GM21515 (cell line): ENCODE data around the gene ATP6V0D1.

Source experiments
- ATAC-seq: cut with Tn5 transposase; IDR thresholded peaks from one replicate; pipeline ENCODE4 v1.9.1; 2021; ENCODE audit not compliant: unreplicated experiment

The ATP6V0D1 gene

DNA sequence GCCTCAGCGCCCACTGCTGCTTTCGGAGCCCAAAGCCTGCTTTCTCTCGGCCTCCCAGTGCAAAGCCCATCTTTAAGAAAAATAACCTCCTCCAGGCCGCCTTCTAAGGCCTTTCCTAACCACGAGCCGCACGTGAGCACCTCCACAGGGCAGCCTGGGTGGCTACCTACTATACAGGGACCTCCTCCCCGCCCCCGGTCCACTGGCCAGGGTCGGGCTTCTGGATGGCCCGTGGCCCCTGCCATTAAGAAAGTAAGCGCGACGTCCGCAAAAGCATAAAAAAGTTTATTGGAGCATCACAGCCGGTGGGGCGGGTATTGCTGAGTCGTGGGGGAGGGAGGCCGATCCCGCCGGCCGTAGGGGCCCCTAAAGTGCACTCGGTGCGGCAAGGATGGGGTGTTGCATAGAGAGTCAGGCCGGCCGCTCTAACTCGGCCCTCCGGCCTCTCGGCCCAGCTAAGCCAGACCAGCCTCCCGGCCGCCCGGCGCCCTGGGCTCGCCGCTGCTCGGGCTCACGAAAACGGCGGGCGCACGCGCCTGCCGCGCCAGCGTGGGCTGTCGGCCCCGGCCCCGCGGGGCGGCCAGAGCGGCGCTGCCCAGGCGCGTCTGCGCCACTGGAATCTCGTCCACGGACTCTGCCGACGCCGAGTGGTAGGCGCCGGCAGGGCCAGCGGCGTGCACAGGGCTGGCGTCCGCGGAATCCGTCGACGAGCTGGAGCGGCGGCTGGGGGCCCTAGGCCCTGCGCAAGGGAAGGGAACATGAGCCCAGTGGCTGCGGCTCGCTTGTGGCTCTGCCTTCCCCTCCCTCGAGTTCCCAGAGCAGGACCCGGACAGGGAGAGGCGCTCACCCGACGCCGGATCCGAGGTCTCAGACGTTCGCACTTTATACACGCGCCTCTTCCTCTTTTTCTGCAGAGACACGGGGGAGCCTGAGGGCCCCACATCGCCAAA is 86.5 kb downstream of the ATP6V0D1 start:
- ATAC-seq = no peak

DNA sequence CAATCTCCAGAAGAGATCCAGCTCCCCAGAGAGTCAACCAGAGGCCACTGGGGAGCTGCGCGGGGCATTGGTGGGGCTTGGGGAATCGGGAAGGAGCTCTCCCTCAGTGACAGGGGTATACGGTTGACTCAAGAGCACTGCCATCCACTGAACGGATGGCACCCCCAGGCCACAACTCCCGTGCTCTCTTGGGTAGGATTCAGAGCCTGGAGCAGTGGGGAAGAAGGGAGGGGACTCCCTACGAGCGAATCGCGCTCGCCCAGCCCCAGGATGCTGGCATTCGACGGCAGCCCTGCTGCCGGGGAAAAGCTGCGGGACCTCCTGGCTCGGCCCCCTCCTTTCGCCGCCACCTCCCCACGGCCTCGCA is 87.2 kb downstream of the ATP6V0D1 start:
- ATAC-seq = no peak

DNA sequence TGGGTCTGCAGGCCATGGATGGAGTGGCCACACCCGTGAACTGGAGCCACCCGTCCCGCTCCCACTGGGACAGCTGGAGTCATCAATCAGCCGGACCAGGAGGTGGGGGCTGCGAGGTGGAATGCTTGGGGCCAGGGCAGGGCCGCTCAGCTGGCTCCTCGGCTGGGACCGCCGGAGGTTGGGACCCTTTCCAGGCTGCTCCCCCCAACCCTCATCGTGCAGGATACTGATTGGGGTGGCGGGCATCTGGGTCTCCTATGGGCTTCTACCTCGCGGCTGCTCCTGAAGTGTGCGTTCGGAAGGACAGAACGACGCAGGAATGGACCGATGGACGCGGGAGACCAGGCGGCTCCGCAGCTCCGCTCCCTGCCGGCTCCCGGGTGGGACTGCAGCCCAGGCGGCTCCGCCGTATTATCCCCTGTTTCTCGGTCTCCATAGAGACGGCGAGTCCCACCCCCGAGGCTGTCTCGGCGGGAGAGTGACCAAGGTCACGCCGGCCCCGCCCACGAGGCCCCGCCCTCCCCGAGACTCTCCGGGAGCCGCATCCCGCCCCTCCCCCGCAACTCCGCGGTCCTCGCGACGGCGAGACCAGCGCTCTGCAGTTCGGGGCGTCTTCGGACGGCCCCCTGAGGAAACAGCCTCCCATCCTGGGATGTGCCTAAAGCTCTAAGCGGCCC is 87.7 kb downstream of the ATP6V0D1 start, which contains the start of gene TPPP3:
Gene TPPP3 (minus strand): TSS at position 388 of the 677 bp plus-strand sequence. CDS start 2,387 bp downstream, outside the sequence.
- ATAC-seq = no peak

DNA sequence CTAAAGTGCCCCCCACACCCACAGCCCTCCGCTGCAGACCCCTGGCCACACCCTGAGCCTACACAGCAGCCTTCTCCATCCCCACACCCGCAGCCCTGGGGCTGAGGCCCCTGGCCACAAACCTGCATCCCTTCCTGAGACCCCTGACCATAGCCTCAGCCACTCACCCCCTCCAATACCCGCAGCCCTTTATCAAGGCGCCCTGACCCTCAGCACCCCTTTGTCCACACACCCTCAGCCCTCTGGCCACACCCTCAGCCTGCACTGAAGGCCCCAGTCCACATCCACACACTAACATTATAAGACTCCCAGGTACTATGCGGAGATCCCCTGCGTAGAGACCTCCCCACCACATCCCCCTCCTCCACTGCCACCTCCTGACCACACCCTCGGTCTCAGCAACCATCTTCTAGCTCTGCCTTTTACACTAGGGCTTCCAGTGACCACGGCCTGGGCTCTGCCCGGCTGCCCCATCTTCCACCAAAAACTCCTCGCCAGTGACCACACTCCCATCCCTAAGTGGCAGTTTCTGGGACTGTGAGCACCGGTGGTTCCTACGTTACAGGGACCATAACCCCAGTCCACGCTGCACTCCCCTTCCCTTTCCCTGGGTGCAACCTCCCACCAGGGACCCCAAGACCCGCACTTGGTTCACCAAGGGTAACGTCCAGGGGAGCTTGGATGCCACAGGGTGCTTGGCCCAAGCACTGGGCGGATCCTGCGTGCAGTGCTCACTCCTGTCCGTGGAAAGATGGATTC is 88.5 kb downstream of the ATP6V0D1 start:
- no peak for ATAC-seq

DNA sequence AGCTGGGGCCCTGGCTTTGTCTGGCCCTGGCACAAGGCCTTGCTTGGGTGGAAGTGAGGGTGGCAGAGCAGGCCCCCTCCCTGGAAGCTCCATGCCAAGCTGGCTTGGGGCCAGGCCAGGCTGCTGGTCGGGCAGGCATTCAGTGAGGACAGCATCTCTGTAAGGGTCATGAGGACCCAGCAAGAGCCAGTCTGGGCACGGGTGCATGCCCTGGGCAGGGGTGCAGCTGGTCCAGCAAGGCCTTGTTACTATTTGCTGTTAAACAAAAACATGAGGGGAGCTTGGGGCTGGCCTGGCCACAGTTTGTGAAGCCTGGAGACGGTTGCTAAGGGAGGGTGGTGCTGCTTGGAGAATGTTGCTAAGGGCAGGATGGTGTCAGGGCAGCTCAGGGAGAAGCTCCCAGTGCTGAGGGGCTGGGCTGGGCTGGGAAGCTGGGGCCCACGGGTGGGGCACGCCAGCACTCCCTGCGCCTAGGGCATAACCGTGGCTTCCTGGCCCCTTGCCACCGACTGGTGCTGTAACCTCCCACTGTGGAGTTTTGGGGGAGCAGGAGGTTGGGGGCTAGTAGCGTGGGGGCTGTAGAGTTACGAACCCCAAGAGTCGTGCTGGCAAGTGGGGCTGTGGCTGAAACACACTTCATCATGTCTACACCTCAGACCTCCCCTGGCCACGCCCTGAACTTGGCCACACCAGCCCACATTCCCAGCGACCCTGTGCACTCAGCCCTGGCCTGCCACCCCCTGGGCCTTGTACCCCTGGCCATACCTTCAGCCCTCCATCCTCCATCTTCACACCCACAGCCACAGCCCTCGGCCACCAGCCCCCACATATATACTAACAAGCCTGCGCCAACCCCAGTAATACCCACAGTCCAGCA is 89.3 kb downstream of the ATP6V0D1 start:
- no peak for ATAC-seq

DNA sequence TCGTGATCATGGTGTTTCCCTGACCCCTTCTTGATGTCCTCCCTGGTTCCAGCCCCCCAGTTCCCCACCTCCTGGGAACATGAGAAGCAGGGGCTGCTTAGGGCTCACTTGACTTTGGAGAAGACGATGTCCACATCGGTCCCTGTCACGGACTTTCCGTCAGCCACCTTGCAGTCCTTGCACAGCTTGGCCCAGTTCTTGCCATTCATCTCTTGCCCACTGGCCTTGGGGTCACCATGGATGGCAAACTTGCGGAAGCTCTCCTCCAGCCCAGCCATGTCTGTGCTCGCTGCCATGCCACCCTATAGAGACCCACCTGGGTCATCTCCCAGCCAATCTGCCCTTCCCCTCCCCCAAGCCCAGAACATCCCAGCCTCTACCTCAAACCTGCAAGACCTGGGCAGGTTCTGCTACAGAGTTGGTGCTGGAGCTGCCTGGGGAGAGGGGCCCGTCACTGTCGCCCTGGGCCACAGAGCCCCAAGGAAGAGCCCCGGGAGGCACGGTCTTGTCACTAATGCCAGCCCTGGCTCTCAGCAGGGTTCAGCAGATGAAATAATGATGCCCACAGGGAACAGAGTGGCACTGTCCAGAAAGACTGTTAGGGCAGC is 90.0 kb downstream of the ATP6V0D1 start:
- no peak for ATAC-seq

DNA sequence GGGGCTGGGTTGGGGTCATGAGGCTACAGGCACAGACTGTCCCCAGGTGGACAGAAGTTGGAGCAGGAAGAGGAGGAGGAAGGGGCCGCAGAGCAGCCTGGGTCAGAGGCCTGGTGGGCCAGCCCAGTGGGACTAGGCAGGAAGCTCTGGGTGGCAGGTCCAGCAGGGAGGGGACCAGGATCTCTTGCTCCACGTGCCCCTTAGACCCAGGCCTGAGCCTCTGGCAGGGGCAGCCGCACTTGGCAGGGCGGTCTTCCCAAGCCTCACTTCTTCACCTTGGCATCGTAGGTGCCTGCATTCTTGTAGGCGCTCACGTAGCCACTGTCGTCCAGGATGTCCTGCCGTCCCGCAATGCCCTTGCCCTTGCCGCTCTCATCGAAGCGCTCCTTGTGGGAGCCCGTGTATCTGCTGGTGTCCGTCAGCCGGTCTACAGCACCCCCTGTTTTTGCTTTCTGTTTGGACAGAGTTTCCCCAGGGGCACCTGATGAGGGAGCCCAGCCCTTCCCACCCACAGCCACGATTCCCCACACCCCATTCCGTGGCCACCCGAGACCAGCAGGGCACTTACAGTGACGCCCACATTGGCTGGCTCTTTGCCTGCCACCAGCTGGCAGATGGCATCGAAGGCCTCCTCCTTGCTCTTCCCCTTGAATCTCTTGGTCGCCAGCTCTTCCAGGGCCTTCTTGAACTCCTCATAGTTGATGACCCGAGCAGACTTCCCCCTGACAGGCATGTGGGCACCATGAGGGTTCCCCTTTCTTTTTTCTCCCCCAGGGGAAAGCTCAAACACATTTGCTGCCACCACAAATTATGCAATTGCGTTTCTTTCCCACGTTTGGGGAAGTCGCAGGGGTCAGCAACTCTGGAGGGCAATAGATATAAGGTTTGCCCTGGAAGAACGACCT is 90.8 kb downstream of the ATP6V0D1 start:
- ATAC-seq = no peak

DNA sequence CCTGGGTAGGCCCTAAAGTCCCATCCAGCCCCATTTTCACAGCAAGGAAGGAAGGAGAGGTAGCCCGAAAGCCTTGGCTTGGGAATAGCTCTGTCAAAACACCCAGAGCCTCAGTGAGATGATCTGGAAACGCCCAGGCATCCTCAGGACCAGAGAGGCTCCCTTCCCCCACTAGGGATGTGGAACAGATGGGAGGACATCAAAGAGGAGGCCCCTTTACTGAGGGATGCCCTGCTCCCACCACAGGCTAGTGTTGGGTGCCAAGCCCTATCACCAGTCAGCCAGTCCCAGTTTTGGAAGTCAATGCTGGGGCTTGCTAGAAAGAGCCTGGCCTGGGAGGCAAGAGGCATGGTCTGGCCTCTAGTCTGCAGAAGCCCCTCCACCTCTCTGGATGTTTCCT is 92.4 kb downstream of the ATP6V0D1 start:
- ATAC-seq = no peak

DNA sequence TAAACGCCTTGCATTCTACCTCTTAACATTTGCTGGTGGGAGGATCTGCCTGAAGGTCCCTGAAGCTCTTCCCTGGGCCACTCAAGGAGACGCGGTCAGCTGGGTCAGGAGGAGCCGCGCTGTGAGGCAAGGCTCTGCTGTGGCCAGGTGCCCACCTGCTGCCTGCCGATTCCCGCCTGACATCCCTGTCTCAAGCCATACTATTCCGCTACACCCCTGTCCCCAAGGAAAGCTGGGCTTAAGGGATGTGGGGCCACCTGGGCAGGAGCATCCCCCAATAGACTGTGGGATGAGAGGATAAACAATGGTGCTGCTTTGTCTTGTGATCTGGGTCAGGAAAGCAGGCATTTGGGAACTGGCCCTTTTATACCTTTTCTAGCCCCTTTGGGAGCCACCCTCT is 92.8 kb downstream of the ATP6V0D1 start:
- no peak for ATAC-seq
